GM04503 (cell line): ENCODE measurements around the gene SPESP1.
A peak's percentile ranks its signal among the peaks of the same experiment; 100 is the strongest.

Experiments
- DNase-seq: peaks from one replicate; pipeline ENCODE4 v3.0.0-alpha.2; 2012; ENCODE audit warnings: low read depth

The SPESP1 gene

DNA sequence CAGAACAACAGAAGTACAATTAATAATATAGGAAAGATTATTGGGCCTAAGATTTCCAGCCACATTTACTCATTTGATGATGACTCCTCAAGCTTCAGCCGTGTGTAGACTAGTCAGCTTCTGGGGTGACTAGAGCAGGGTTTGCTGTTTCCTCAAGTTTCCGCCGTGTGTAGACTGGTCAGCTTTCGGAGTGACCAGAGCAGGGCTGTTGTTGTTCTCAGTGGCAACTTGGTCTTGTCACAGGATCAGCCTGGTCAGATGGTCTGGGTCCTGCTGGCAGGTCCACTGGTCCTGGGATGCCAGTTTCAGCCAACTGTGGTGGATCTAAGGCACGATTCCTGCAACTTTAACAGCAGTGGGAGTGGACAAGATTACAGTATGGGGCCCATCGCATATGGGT lies 62.4 kb downstream of the SPESP1 start:
- DNase-seq, result no peak

DNA sequence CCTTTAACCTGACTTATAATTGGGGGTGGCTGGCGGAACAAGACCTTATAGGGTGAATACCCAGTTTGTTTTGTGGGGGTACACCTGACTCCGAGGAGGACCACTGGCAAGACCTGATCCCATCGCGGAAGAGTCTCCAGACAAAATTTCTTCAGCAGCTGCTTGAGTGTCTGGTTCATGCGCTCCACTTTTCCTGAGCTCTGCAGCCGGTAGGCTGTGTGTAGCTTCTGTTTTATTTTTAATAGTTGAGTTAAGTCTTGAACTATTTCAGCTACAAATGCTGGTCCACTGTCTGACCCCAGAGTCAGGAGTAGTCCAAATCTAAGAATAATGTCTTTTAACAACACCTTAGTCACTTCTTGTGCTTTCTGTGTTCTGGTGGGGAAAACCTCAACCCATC lies 63.0 kb downstream of the SPESP1 start:
- no peak for DNase-seq

DNA sequence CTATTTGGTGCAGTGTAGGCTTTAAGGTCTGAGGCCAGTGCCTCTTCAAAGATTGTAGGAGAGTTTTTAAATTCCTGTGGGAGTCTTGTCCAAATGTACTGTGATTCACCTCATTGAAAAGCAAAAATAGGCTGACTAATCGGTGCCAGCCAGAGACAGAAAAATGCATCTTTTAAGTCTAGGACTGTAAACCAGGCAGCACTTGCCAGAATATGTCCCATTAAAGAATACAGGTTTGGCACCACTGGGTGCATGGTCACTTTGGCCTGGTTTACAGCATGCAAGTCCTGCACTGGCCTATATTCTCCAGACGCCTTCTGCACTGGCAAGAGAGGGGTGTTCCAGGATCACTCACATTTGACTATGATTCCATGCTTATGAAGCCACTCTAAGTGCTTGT lies 63.8 kb downstream of the SPESP1 start:
- DNase-seq, result peak; percentile 72

DNA sequence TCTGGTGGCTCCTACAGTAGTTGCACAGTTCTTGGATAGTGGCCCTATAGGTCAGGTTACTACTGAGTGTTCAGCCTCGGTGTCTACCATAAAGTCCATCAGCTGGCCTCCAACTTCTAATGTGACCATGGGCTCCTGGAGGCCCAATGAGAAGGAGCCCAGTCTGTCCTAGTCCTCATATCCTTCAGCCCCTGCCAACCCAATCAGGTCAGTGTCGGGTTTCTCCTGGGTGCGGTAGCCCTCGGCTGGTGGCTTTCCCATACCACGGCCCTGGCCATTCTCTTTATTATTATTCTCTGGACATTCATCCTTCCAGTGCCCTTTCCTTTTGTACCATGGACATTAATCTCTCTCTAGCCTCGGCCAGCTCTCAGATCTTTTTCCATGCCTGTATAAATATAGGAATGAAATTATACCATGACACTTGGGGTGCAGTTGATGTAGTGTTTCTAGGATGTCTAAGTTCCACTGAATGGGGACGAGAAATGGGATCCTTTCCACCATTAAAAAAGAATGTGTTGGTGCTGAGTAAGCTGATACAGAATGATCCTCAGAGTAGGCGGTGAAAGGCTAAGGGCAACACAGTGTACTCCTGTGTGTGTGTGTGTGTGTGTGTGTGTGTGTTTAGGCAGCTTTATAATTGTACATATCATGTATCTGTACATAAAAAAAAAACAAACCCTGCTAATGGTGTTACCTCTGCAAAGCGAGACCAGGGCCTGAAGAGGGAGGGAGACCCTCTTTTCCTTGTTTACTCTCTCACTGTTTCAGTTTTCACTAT lies 64.8 kb downstream of the SPESP1 start:
- DNase-seq, result no peak
